ENCODE results near the gene SLC2A3.

- TF ChIP-seq CTCF (IDR thresholded peaks at IDR 0.05) (no peak), POLR2AphosphoS5 (IDR thresholded peaks at IDR 0.05) (no peak), POLR2A (IDR thresholded peaks at IDR 0.05) (no peak)
These were observed 45.5 kb upstream of the SLC2A3 start for GRCh38 chr12:7981446-7981845.
